Left colon (tissue), 2 donors: ENCODE data around the gene TRAPPC13. TPM values are rescaled to one million over a fixed set of nuclear protein-coding genes. Genes with fewer than 3 reads are reported as not detected.
"Not testable (repeated sequence)": the region's sequence is repeated elsewhere in the genome, so short reads cannot be mapped to it uniquely, and the experiment has no call there.

ENCODE experiments used
- ATAC-seq: fragments of 200-7000 bp; cut with Tn5 transposase; one replicate; pipeline ENCODE4 v1.9.1; 2020; ENCODE audit warnings: mild to moderate bottlenecking, moderate library complexity
- DNase-seq, 2 donors: peaks; one replicate each; pipeline ENCODE4 v3.0.0-alpha.2; 2020
- intact Hi-C, 2 donors: fragments of 100-400 bp; cut with DNase I in 1 of 2; cut with micrococcal nuclease in 1 of 2; formaldehyde crosslinking; loops; one replicate each; pipeline versions ENCODE4 v1.11.2 to v1.14.0; 2022; cut with DNase I, micrococcal nuclease
- long read RNA-seq: library from polyadenylated mRNA; unstranded; transcript quantifications from one replicate; pipeline ENCODE4 v2.0.0, GENCODE V29; 2021
- total RNA-seq, 2 donors: library from RNA; stranded (reverse); fragmentation: NEBNext Ultra II Directional; extraction: Animal tissue kit (Norgen Biotek cat#: 25700); gene quantifications; one replicate each; pipeline ENCODE4 v1.2.1, GENCODE V29; 2021
- donor health status: DM: no; HTN: no; CAD: no.
- donor health status: DM: yes; HTN: yes; CAD: no.

The TRAPPC13 gene
- 10 to 100 TPM; 19.4 to 24.6 TPM for total RNA-seq
- long read RNA-seq, partial matches to known transcripts: 2 of 18 reads
- long read RNA-seq, other reads (novel, unspliced or antisense): 10 of 18 reads

DNA sequence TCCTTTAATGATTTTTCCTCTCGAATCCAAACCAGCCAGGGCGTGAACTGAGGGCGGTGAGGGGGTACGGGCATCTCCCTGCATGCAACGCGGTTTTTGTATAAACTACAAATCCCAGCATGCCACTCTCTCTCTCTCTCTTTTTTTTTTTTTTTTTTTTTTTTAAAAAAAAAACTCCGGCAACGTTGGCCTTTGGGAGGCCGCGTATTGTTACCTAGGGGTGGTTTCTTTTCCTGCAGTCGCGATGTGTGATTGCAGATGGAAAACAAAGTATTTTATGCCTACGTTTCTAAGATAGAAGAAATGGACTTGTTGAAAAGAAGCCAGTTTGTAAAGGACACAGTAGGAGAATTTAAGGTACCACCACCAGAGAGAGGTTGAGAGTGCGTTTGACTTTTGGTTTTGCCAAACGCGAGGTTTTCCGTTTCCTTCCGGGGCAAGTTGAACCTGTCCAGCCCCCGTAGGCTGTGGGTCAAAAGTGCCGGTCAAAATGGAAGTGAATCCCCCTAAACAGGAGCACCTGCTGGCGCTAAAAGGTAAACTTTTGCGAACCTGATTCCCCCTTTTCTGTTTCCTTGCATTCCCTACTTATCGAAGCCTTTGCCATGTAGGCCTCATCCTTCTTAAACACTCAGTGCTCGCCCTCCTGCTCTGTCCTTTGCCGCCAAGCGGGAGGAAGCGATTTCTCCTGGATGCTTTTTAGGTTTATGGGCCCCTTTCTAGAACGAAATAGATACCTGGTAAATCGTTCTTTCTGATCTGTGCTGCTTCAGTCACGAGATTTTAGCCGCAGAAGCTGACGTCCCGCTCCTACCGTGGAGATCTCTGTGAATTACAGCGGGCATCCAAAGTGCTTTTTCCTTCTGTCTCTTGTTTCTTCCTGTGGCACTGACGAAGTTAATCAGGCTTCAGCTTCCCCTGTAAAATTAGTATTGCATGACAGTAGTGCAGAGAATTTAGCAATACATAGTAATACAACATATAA is at the start of gene TRAPPC13, which contains the start of gene SHLD3:
TSS of gene TRAPPC13 (plus strand) at position 457 of the 985 bp plus-strand sequence. CDS start at position 491, 34 bp downstream.
TSS of gene SHLD3 (plus strand) at position 457 of the 985 bp plus-strand sequence. CDS start 4,561 bp downstream, outside the sequence.
- DNase-seq (peak; percentile 77 to 87), ATAC-seq (peak; percentile 86)
- intact Hi-C loops: no loop called here

- no peak for DNase-seq
- ATAC-seq: no peak
- intact Hi-C loops: no loop called here
These were observed 47.7 kb upstream of the TRAPPC13 start for GRCh38 chr5:65577141-65577540.

DNA sequence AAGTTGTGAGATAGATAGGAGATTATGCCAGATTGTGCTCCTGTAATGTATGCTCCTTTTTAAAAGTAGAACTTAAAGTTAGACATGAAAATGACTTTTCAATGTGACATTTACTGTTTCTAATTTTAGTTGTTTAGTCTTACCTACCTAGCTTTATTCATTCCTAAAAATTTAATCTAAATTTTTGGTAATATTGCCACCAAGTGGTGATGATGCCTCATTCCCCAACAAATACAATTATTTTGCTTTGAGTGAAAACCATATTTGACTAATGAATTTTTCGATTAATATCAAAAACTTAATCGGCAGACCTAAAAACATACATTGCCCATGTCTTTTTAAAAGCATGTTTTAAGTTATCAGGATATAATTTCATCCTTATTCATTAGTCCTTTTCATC is 36.1 kb upstream of the TRAPPC13 start:
- DNase-seq: no peak
- intact Hi-C loops: no loop called here
- no peak for ATAC-seq

- intact Hi-C loops, ATAC-seq, DNase-seq: not testable (repeated sequence)
These were observed 23.1 kb upstream of the TRAPPC13 start for GRCh38 chr5:65601761-65602160.

- ATAC-seq (no peak), DNase-seq (no peak)
- intact Hi-C loops: no loop called here
These were observed 13.3 kb upstream of the TRAPPC13 start for GRCh38 chr5:65611524-65611923.

- ATAC-seq: no peak
- intact Hi-C loops: no loop called here
These were observed 12.4 kb upstream of the TRAPPC13 start for GRCh38 chr5:65612298-65612907.

DNA sequence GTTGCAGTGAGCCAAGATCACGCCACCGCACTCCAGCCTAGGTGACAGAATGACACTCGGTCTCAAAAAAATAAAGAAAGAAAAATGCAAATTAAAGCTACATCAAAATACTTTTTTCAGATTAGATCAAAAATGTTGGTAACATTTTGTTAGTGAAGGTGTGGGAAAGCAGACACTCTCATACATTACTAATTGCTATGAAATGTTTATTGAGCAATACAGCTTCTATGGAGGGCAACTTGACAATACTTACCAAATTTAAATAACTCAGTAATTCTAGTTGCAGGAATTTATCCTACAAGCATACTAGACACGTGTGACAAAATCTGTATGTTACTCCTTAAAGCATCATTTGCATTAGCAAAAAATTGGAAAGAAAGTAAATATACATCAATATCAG is 4.8 kb upstream of the TRAPPC13 start:
- ATAC-seq: no peak
- no peak for DNase-seq
- intact Hi-C loops: no loop called here

More at GRCh38 chr5:65612298-65612907, 12.4 kb upstream of the TRAPPC13 start:
- no peak for DNase-seq

GRCh38 chr5:65621961-65622360 is 2.9 kb upstream of the TRAPPC13 start:
- intact Hi-C loops, ATAC-seq, DNase-seq: not testable (repeated sequence)

DNA sequence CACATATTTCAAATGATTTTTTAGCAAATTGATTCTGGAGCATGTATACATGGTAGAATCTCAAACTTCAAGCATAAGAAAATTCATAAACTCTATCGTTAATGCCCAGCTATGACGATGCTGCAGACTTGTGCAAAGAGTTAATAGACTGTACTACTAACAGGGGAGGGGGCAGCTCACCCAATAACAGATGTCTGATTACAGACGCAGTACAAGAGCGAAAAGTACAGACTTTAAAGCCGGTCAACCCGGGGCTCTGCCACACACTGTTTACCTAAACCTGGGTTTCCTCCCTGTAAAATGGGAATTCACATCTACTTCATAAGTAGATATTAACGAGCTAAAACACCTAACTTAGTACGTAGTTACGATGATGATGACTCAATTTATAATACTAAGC is 1.3 kb upstream of the TRAPPC13 start:
- ATAC-seq (no peak), DNase-seq (peak in 1 of 2 donors; percentile 7)
- intact Hi-C loops: no loop called here

- ATAC-seq: peak; percentile 95
- intact Hi-C loops: no loop called here
- DNase-seq: peak; percentile 92 to 94
These were observed 729 bp upstream of the TRAPPC13 start, which contains the start of gene TRIM23 for GRCh38 chr5:65624025-65624570. Gene TRIM23 (minus strand): TSS chr5:65624333. CDS start chr5:65624274, 59 bp downstream.

- ATAC-seq (no peak), DNase-seq (no peak)
- intact Hi-C loops: no loop called here
These were observed 916 bp downstream of the TRAPPC13 start for GRCh38 chr5:65625743-65626142.

DNA sequence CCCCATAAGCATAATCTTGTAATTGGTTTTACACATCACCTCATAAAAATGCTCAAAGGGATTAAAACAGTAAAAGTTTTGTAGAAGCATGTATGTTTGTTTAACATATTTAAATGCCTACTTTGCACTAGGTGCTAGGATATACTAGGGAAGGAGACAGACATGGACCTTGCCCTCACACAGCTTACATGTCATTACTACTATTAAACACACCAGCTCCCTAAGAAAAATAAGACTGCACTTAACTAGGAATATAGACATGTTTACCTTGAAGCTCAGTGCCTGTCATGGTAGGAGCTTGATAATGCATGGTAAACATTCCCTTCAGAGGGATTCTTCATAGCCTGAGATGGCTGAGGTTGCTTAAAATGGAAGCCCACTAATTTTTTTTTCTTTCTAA is 6.2 kb downstream of the TRAPPC13 start:
- peak; percentile 43 for ATAC-seq
- no peak for DNase-seq
- intact Hi-C loops: no loop called here

GRCh38 chr5:65640240-65640639 is 15.4 kb downstream of the TRAPPC13 start:
- DNase-seq (no peak), ATAC-seq (no peak)
- intact Hi-C loops: no loop called here

- intact Hi-C loops: no loop called here
- DNase-seq (no peak), ATAC-seq (no peak)
These were observed 22.1 kb downstream of the TRAPPC13 start for GRCh38 chr5:65646938-65647337.

DNA sequence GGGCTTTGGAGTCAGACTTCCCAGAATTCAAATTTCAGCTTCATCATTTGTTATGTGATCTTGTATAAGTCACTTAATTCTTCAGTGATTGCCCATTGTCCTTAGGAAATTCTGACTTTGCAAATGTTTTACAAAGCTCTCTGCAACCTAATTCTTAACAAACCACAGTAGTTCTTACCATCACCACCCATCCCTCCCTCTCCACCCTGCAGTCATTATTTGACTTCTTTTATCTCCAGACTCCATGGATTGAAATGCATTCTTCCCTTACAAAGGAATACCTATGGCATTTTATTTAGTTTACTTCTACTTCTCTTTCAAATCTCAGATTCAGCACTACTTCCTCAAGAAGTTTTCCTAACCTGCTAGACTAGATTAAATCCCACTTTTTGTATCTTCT is 23.1 kb downstream of the TRAPPC13 start:
- intact Hi-C loops: no loop called here
- ATAC-seq (no peak), DNase-seq (no peak)

DNA sequence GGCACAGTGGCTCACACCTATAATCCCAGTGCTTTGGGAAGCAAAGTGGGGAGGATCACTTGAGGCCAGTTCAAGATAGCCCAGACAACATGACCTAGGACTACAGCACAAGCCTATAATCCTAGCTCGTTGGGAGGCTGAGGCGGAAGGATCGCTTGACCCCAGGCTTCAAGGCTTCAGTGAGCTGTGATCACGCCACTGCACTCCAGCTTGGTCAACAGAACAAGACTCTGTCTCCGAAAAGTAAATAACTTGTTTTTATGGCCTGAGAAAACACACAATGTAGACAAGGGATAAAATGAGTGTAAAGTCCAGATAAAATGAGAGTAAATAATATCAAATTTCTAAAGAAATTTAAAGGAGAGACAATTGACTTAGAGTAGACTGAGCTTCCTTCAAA is 26.3 kb downstream of the TRAPPC13 start:
- intact Hi-C loops: no loop called here
- ATAC-seq (peak; percentile 92), DNase-seq (peak; percentile 38 to 66)

DNA sequence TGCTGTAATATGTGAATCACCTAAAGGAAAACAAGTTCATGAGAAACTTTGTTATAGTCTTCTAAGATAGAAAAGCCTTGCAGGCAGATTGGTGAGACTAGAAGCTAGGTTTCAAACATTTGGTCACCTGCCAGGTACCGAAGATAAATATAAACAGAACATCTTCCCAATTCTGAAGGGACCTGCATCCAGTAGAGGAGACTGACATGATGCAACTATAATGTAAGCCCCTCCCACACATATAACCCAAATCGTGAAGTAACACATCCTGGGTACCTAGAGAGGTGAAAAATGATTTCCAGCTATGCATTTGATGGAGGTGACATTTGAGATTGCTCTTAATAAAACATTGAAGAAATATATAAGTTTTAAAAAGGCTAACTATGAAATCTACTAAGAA is 29.9 kb downstream of the TRAPPC13 start:
- no peak for ATAC-seq
- DNase-seq: no peak
- intact Hi-C loops: no loop called here

DNA sequence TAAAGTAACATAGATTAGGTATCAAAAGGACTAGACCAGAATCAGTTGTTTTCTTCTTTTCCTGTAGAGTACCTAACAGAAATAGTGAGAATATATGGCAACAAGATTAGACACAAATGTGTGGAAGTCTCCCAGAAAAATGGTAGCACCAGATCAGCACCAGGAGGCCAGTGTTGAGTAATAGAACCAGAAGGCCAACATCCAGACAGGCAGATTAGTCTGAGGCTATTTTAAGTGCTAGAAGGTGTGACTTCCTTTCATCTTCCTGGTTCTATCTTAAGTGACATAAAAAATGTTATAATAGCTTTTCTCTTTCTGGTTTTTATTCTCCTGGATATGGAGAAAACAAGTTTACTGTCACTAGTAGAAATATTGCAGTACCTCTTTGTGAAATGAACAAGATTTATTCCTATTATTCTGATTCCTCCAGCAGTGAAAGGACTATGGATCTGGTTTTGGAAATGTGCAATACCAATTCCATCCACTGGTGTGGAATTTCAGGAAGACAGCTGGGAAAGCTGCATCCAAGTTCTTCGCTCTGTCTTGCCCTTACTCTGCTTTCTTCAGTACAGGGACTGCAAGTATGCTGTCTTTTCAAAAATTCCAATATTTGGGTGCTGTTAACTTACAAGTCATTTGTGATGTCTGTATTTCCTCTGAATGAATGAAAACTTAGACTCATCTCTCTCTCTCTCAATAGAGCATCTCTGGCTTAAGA is 39.1 kb downstream of the TRAPPC13 start:
- no peak for ATAC-seq
- no peak for DNase-seq
- intact Hi-C loops: no loop called here

DNA sequence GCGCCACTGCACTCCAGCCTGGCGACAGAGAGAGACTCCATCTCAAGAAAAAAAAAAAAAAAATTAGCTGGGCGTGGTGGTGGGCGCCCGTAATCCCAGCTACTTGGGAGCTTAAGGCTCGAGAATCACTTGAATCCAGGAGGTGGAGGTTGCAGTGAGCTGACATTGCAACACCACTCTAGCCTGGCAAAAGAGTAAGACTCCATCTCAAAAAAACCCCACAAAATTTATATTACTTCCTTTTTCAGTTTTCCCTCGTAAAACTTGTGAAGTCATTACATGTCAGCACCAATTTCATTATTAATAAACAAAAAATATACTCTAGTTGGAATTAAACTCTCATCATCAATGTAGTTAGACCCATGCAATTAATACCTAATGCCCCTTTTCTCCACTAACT is 43.9 kb downstream of the TRAPPC13 start:
- no peak for ATAC-seq
- intact Hi-C loops: no loop called here
- no peak for DNase-seq
